ENCODE results near the gene CA10.

The CA10 gene

GRCh38 chr17:51660266-51660665, 498.2 kb downstream of the CA10 start:
- TF ChIP-seq CTCF (IDR thresholded peaks at IDR 0.05; ENCODE audit: insufficient read depth, low read length, missing control alignments): no peak
- CTCF ChIA-PET: no interaction called here
- H3K4me3 ChIP-seq (ENCODE audit: low read depth, low read length): no peak overlapping the region
- DNase-seq (ENCODE audit: low read depth, low spot score): no peak
- POLR2A ChIA-PET: no interaction called here

- no peak for DNase-seq (ENCODE audit: low read depth, low spot score)
- TF ChIP-seq CTCF (IDR thresholded peaks at IDR 0.05; ENCODE audit: insufficient read depth, low read length, missing control alignments): no peak
- no peak overlapping the region for H3K4me3 ChIP-seq (ENCODE audit: low read depth, low read length)
- ChIA-PET CTCF (no interaction called here), POLR2A (no interaction called here)
Observed at GRCh38 chr17:51657224-51657623, 501.3 kb downstream of the CA10 start.

GRCh38 chr17:51653878-51654277, 504.6 kb downstream of the CA10 start:
- H3K4me3 ChIP-seq (ENCODE audit: low read depth, low read length): no peak overlapping the region
- ChIA-PET CTCF (no interaction called here), POLR2A (no interaction called here)
- no peak for TF ChIP-seq CTCF (IDR thresholded peaks at IDR 0.05; ENCODE audit: insufficient read depth, low read length, missing control alignments)
- DNase-seq (ENCODE audit: low read depth, low spot score): no peak

GRCh38 chr17:51652529-51652928, 506.0 kb downstream of the CA10 start:
- ChIA-PET CTCF (no interaction called here), POLR2A (no interaction called here)
- no peak for TF ChIP-seq CTCF (IDR thresholded peaks at IDR 0.05; ENCODE audit: insufficient read depth, low read length, missing control alignments)
- no peak for DNase-seq (ENCODE audit: low read depth, low spot score)
- no peak overlapping the region for H3K4me3 ChIP-seq (ENCODE audit: low read depth, low read length)

- ChIA-PET CTCF (no interaction called here), POLR2A (no interaction called here)
- TF ChIP-seq CTCF (IDR thresholded peaks at IDR 0.05; ENCODE audit: insufficient read depth, low read length, missing control alignments): no peak
- DNase-seq (ENCODE audit: low read depth, low spot score): no peak
- no peak overlapping the region for H3K4me3 ChIP-seq (ENCODE audit: low read depth, low read length)
Observed at GRCh38 chr17:51651513-51652298, 506.8 kb downstream of the CA10 start.

GRCh38 chr17:51650772-51651171, 507.7 kb downstream of the CA10 start:
- POLR2A ChIA-PET: no interaction called here
- DNase-seq (ENCODE audit: low read depth, low spot score): no peak
- no peak for TF ChIP-seq CTCF (IDR thresholded peaks at IDR 0.05; ENCODE audit: insufficient read depth, low read length, missing control alignments)
- no peak overlapping the region for H3K4me3 ChIP-seq (ENCODE audit: low read depth, low read length)
- CTCF ChIA-PET: no interaction called here

Data from AG04449 (cell line).